HL-60 (cell line): ENCODE data around the gene TUBA1B.

Experiments
- DNase-seq, 2 experiments: peaks; one replicate each; pipeline ENCODE4 v3.0.0-alpha.2; 2010 to 2020; ENCODE audit warnings: low read depth in 1 of 2, low spot score in 1 of 2
- H3K27ac ChIP-seq: fragments of 250-450 bp; sonication (Bioruptor Pico); replicated peaks from 2 replicates; pipeline ENCODE4 v1.5.1; 2020; ENCODE audit warnings: mild to moderate bottlenecking, moderate library complexity
- H3K27me3 ChIP-seq: fragments of 250-450 bp; sonication (Bioruptor Pico); 2 replicates; pipeline ENCODE4 v1.5.1; 2021; ENCODE audit warnings: mild to moderate bottlenecking, moderate library complexity; ENCODE audit not compliant: insufficient read depth, poor library complexity, severe bottlenecking
- H3K4me3 ChIP-seq: replicated peaks from 2 replicates; pipeline ENCODE4 v1.5.1; 2011; ENCODE audit warnings: mild to moderate bottlenecking, control low read depth, low read length; ENCODE audit not compliant: insufficient read depth
- GABPA ChIP-seq: IDR thresholded peaks from 2 replicates; pipeline ENCODE4 v1.6.1; 2012; ENCODE audit warnings: low read depth
- POLR2AphosphoS5 ChIP-seq: IDR thresholded peaks from 2 replicates; pipeline ENCODE4 v1.6.1; 2012; ENCODE audit warnings: low read depth
- SPI1 ChIP-seq: IDR thresholded peaks from 2 replicates; pipeline ENCODE4 v1.6.1; 2012; ENCODE audit warnings: low read depth, mild to moderate bottlenecking, borderline replicate concordance
- TF ChIP-seq, protein P1 (sequence below): IDR thresholded peaks from 2 replicates; pipeline ENCODE4 v1.6.1; 2012; ENCODE audit warnings: low read depth; ENCODE audit not compliant: insufficient replicate concordance
- TF ChIP-seq, protein P2 (sequence below): IDR thresholded peaks from one replicate; pipeline ENCODE4 v1.5.1; 2011; ENCODE audit warnings: low read length, control low read depth, inconsistent platforms; ENCODE audit not compliant: insufficient read depth

TUBA1B gene

DNA sequence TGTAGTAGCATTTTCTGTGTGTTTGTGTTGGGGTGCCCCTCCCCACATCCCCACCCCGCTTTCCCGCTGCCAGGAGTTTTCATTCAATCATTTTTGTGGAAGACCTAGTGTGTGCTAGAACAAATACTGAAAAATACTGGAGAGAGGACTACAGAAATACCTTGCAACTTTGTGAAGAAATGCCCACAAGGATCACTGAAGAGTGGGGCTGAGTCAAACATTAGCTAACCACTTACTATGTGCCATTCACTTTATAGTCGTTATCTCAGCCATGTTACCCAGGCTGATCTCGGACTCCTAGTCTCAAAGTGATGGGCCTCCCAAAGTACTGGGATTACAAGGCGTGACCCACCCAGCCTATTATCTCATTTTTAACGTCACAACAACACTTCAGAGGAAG is 20.0 kb downstream of the TUBA1B start:
- Histone ChIP-seq H3K27me3 (no peaks in the 10 kb centered on the region), H3K4me3 (peak overlapping the region; percentile 92), H3K27ac (peak overlapping the region; percentile 61)
- no peak for DNase-seq
- TF ChIP-seq POLR2AphosphoS5 (no peak), SPI1 (no peak), GABPA (no peak)
- TF ChIP-seq, protein P1, sequence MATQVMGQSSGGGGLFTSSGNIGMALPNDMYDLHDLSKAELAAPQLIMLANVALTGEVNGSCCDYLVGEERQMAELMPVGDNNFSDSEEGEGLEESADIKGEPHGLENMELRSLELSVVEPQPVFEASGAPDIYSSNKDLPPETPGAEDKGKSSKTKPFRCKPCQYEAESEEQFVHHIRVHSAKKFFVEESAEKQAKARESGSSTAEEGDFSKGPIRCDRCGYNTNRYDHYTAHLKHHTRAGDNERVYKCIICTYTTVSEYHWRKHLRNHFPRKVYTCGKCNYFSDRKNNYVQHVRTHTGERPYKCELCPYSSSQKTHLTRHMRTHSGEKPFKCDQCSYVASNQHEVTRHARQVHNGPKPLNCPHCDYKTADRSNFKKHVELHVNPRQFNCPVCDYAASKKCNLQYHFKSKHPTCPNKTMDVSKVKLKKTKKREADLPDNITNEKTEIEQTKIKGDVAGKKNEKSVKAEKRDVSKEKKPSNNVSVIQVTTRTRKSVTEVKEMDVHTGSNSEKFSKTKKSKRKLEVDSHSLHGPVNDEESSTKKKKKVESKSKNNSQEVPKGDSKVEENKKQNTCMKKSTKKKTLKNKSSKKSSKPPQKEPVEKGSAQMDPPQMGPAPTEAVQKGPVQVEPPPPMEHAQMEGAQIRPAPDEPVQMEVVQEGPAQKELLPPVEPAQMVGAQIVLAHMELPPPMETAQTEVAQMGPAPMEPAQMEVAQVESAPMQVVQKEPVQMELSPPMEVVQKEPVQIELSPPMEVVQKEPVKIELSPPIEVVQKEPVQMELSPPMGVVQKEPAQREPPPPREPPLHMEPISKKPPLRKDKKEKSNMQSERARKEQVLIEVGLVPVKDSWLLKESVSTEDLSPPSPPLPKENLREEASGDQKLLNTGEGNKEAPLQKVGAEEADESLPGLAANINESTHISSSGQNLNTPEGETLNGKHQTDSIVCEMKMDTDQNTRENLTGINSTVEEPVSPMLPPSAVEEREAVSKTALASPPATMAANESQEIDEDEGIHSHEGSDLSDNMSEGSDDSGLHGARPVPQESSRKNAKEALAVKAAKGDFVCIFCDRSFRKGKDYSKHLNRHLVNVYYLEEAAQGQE = no peak
- TF ChIP-seq, protein P2, sequence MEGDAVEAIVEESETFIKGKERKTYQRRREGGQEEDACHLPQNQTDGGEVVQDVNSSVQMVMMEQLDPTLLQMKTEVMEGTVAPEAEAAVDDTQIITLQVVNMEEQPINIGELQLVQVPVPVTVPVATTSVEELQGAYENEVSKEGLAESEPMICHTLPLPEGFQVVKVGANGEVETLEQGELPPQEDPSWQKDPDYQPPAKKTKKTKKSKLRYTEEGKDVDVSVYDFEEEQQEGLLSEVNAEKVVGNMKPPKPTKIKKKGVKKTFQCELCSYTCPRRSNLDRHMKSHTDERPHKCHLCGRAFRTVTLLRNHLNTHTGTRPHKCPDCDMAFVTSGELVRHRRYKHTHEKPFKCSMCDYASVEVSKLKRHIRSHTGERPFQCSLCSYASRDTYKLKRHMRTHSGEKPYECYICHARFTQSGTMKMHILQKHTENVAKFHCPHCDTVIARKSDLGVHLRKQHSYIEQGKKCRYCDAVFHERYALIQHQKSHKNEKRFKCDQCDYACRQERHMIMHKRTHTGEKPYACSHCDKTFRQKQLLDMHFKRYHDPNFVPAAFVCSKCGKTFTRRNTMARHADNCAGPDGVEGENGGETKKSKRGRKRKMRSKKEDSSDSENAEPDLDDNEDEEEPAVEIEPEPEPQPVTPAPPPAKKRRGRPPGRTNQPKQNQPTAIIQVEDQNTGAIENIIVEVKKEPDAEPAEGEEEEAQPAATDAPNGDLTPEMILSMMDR = no peak

DNA sequence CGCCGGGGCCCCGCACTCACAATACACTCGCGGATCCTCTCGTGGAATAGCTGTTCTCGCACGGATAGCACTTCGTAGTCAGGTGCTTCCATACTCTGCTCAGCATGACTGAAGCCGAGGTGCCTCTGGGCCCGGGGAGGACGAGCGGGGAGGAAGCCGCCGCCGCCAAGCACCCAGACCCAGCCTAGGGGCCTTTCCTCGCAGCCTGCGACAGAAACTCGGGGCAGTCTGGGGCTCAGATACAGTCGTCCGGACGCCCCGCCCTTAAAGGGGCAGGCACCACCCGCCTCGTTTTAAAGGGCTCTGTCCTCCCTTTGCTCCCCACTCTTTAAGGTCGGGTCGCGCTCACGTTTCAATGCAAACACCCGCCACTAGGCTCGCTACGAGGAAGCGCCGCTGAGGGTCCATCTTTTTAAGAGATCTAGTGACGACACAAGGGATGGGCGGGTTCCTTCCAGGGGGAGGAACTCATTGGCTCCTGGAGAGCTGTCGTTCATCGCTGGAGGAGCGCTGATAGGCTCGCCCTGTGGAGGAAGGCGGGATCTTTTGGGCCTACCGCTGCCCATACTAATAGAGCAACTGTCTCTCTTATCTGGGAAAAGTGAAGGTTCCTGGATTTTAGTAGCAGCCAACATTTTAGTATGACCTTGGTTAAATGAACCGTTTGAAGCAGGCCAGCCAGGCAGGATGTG is 20.6 kb downstream of the TUBA1B start, which contains the start of gene LMBR1L:
TSS of gene LMBR1L (minus strand) at position 384 of the 692 bp plus-strand sequence. CDS start at position 92, 292 bp downstream.
- Histone ChIP-seq H3K27ac (peak within 1 kb of the TSS; percentile 61), H3K4me3 (peak within 1 kb of the TSS; percentile 92), H3K27me3 (no peaks in the 10 kb centered on the region)
- DNase-seq = peak; percentile 98
- TF ChIP-seq SPI1 (peak; percentile 75; the same call in 1 of the 2 replicates), POLR2AphosphoS5 (no peak), GABPA (no peak)
- TF ChIP-seq, protein P2 = peak; percentile 8

DNA sequence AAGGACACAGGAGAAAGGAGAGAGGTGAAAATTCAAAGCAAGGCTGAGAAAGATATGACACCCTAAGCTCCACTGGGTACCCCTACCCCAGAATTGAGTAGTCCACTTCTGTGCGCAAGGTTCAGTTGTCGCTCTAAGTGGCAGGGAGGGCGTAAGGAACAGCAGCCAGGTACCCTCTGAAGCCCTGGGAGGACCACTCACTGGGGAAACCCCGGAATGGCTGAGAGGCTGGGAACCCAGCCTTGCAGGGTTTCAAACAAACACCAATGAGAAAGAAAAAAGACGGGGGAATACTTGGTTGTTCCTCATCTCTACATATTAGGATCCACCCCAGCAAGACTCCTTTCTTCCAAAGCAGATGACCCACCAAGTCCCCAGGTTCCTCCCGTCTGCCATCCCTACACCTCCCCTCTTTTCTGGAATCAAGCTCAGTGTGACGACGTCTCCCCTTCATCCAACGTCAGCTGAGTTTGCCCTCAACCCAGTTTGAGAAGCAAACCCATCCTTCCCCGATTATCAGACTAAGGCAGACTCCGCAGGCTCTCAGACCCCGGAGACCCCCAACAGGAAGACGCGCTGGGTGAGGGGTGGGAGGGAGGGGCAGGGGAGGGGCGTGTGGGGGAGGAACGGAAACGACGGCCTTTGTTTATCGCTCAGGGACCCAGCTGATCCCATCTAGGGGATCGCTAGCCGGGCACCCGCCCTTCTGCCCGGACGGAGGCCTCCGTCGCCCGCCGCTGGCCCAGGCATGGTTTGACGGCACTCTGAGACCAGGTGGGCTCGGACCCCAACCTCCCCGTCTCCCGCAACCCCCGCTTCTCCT is 21.3 kb downstream of the TUBA1B start:
- peak overlapping the region; percentile 92 for H3K4me3 ChIP-seq
- no peaks in the 10 kb centered on the region for H3K27me3 ChIP-seq
- H3K27ac ChIP-seq = peak overlapping the region; percentile 61
- TF ChIP-seq POLR2AphosphoS5 (no peak), GABPA (no peak), SPI1 (no peak)
- TF ChIP-seq, protein P1 = no peak
- TF ChIP-seq, protein P2 = no peak
- DNase-seq = no peak
